DOHH2 (cell line): ENCODE data around the gene SF3B3.
"Not testable (repeated sequence)": the region's sequence is repeated elsewhere in the genome, so short reads cannot be mapped to it uniquely, and the experiment has no call there.

ENCODE experiments used
- CTCF ChIP-seq: fragments of 200-600 bp; sonication (generic); IDR thresholded peaks from one replicate; pipeline ENCODE4 v1.5.1; 2014; ENCODE audit warnings: antibody characterized with exemption, mild to moderate bottlenecking, low read depth, low read length; ENCODE audit not compliant: poor library complexity, severe bottlenecking
- EZH2phosphoT487 ChIP-seq: fragments of 200-600 bp; sonication (generic); IDR thresholded peaks from 2 replicates; pipeline ENCODE4 v1.6.1; 2017; ENCODE audit warnings: borderline replicate concordance, mild to moderate bottlenecking, antibody characterized with exemption, low read length, moderate library complexity, mixed read lengths

- not testable (repeated sequence) for TF ChIP-seq CTCF, EZH2phosphoT487
These were observed 796 bp downstream of the SF3B3 start for GRCh38 chr16:70524399-70524825.
